Stomach (tissue), 19 donors: ENCODE data around the gene DAG1. TPM values are rescaled to one million over a fixed set of nuclear protein-coding genes. Genes with fewer than 3 reads are reported as not detected.
A peak's percentile ranks its signal among the peaks of the same experiment; 100 is the strongest.

Experiments used
- DNase-seq, 2 donors: peaks; one replicate each; pipeline versions ENCODE4 v3.0.0 to v3.0.0-alpha.2; 2013 to 2019
- H3K27ac ChIP-seq, 5 donors: fragments of 200-600 bp in 4 of 5; sonication (generic) in 4 of 5; one replicate each; pipeline ENCODE4 v1.5.1; 2013 to 2019; ENCODE audit warnings: mild to moderate bottlenecking in 1 of 5, moderate library complexity in 1 of 5
- H3K27me3 ChIP-seq, 3 donors: fragments of 200-600 bp; sonication (generic); one replicate each; pipeline ENCODE4 v1.5.1; 2017 to 2019; ENCODE audit warnings: mixed run types in 1 of 3
- H3K36me3 ChIP-seq, 4 donors: fragments of 200-600 bp; sonication (generic); 1 replicate in 3 of 4; 2 replicates in 1 of 4; pipeline ENCODE4 v1.5.1; 2016 to 2019
- H3K4me1 ChIP-seq, 4 donors: fragments of 200-600 bp; sonication (generic); one replicate each; pipeline ENCODE4 v1.5.1; 2016 to 2019
- H3K4me3 ChIP-seq, 4 donors: fragments of 200-600 bp; sonication (generic) in 3 of 4; one replicate each; pipeline ENCODE4 v1.5.1; 2016 to 2019; ENCODE audit warnings: mild to moderate bottlenecking in 1 of 4
- H3K9me3 ChIP-seq, 4 donors: fragments of 200-600 bp; sonication (generic); one replicate each; pipeline ENCODE4 v1.5.1; 2016 to 2019
- EP300 ChIP-seq: sonication (generic); formaldehyde crosslinking; IDR thresholded peaks from one replicate; pipeline ENCODE4 v1.6.1; 2017; ENCODE audit warnings: antibody characterized with exemption
- POLR2A ChIP-seq, 4 donors: fragments of 450-650 bp; IDR thresholded peaks; one replicate each; pipeline ENCODE4 v1.6.1; 2016; ENCODE audit warnings: antibody characterized with exemption in 4 of 4, control low read depth in 2 of 4, mild to moderate bottlenecking in 1 of 4, moderate library complexity in 1 of 4
- POLR2AphosphoS5 ChIP-seq, 3 donors: sonication (generic); formaldehyde crosslinking; IDR thresholded peaks; one replicate each; pipeline ENCODE4 v1.6.1; 2016; ENCODE audit warnings: antibody characterized with exemption in 3 of 3
- WGBS, 5 donors: extraction: QIAGEN DNeasy Blood & Tissue Kit in 3 of 5; methylation state at CpG; one replicate each; pipeline versions ENCODE4 v1.1.5 to v1.1.7; 2013 to 2018; 5-methylcytosine and 5-hydroxymethylcytosine counted together
- intact Hi-C: fragments of 100-400 bp; cut with DNase I; formaldehyde crosslinking; loops from one replicate; pipeline ENCODE4 v1.15.1; 2023; ENCODE audit warnings: low total_unique reads
- long read RNA-seq, 10 donors: transcript quantifications; one replicate each; lab custom pipeline, GENCODE V29; 2026
- polyA plus RNA-seq, 3 donors: library from polyadenylated mRNA; stranded (reverse); fragments of 200-250 nt; gene quantifications; one replicate each; pipeline ENCODE4 v1.2.3, GENCODE V29; 2013
- total RNA-seq, 5 donors: library from RNA; depleted of rRNA; stranded (reverse); fragments of >200 nt; gene quantifications; one replicate each; pipeline versions ENCODE4 v1.1.0 to v1.2.3, GENCODE V29; 2014 to 2016
- TF ChIP-seq, protein P1 (sequence below), 7 experiments: fragments of 450-650 bp in 4 of 7; fragments of 200-600 bp in 3 of 7; sonication (generic) in 3 of 7; IDR thresholded peaks; one replicate each; pipeline ENCODE4 v1.5.1; 2016 to 2019; ENCODE audit warnings: antibody characterized with exemption in 7 of 7, control low read depth in 2 of 7, mild to moderate bottlenecking in 1 of 7
- donor health status: healthy with polysubstance abuse.
- donor health status: Bipolar disorder and iron deficiency.
- donor health status: healthy.

The DAG1 gene
- 100 to 1,000 TPM in 1 of 5 donors, 10 to 100 TPM in 4; 29.8 to 144 (median 67.5) TPM for total RNA-seq
- polyA plus RNA-seq: 10 to 100 TPM in 2 of 3 donors, 1 to 10 TPM in 1; 4.1 to 21.9 (median 13.1) TPM
- long read RNA-seq, donor 1, full-length matches to known transcripts: 1 of 1 reads
- long read RNA-seq, donor 1, partial matches to known transcripts: 0 of 1 reads
- long read RNA-seq, donor 1, other reads (novel, unspliced or antisense): 0 of 1 reads
- long read RNA-seq, donor 2, full-length matches to known transcripts: 13 of 13 reads
- long read RNA-seq, donor 2, partial matches to known transcripts: 0 of 13 reads
- long read RNA-seq, donor 2, other reads (novel, unspliced or antisense): 0 of 13 reads
- long read RNA-seq, donor 3, full-length matches to known transcripts: 6 of 6 reads
- long read RNA-seq, donor 3, partial matches to known transcripts: 0 of 6 reads
- long read RNA-seq, donor 3, other reads (novel, unspliced or antisense): 0 of 6 reads
- long read RNA-seq, donor 4: 0 reads
- long read RNA-seq, donor 5, full-length matches to known transcripts: 13 of 13 reads
- long read RNA-seq, donor 5, partial matches to known transcripts: 0 of 13 reads
- long read RNA-seq, donor 5, other reads (novel, unspliced or antisense): 0 of 13 reads
- long read RNA-seq, donor 6: 0 reads
- long read RNA-seq, donor 7, full-length matches to known transcripts: 16 of 16 reads
- long read RNA-seq, donor 7, partial matches to known transcripts: 0 of 16 reads
- long read RNA-seq, donor 7, other reads (novel, unspliced or antisense): 0 of 16 reads
- long read RNA-seq, donor 8, full-length matches to known transcripts: 13 of 13 reads
- long read RNA-seq, donor 8, partial matches to known transcripts: 0 of 13 reads
- long read RNA-seq, donor 8, other reads (novel, unspliced or antisense): 0 of 13 reads
- long read RNA-seq, donor 9, full-length matches to known transcripts: 6 of 6 reads
- long read RNA-seq, donor 9, partial matches to known transcripts: 0 of 6 reads
- long read RNA-seq, donor 9, other reads (novel, unspliced or antisense): 0 of 6 reads
- long read RNA-seq, donor 10, full-length matches to known transcripts: 5 of 5 reads
- long read RNA-seq, donor 10, partial matches to known transcripts: 0 of 5 reads
- long read RNA-seq, donor 10, other reads (novel, unspliced or antisense): 0 of 5 reads

DNA sequence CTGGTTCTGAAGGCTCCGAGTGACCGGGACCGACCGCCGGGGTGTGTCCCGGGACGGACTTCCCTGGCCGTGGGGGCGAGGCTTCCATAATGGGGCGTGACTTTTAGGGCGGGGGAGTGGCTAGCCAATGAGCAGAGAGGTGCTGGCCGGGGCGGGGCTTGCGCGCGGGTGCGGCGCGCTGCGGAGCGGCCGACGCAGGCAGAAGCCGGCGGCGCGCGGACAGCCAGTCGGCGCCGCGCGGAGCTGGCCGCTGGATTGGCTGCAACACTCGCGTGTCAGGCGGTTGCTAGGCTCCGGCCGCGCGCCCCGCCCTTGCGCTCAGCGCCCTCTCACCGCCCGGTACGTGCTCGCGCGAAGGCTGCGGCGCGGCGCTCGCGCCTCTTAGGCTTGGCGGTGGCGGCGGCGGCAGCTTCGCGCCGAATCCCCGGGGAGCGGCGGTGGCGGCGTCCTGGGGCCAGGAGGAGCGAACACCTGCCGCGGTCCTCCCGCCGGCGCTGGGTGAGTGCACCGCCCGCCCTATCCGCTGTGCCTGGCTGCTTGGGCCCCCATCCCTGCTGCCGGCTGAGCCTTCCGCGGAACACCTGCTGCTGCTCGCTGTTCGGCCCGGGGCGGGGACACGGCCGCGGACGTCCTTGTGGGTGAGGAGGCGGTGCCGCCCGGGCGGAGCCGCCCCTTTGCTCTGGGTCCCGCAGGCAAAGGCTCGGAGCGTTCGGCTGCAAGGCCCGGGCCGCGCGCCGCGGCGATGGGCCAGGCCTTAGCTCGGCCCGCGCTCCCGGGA lies at the start of gene DAG1:
TSS of gene DAG1 (plus strand) at position 332 of the 778 bp plus-strand sequence. CDS start 40,268 bp downstream, outside the sequence.
- peak; percentile 99 for DNase-seq
- Histone ChIP-seq H3K9me3 (no peaks in the 10 kb centered on the region), H3K4me3 (peak within 1 kb of the TSS; percentile 67 to 79 (median 74)), H3K27me3 (no peaks in the 10 kb centered on the region), H3K27ac (peak within 1 kb of the TSS; percentile 96 to 99 (median 96)), H3K4me1 (peaks cover 45 to 73% (median 61%) of the 10 kb centered on the region in 4 donors), H3K36me3 (peaks cover 0 to 11% (median 0%) of the 10 kb centered on the region in 4 donors)
- 0 to 1% (median 0%) methylated on average over 9 to 108 of the region's 108 CpGs for WGBS, 5 donors
- no peak for TF ChIP-seq EP300
- TF ChIP-seq, protein P1, sequence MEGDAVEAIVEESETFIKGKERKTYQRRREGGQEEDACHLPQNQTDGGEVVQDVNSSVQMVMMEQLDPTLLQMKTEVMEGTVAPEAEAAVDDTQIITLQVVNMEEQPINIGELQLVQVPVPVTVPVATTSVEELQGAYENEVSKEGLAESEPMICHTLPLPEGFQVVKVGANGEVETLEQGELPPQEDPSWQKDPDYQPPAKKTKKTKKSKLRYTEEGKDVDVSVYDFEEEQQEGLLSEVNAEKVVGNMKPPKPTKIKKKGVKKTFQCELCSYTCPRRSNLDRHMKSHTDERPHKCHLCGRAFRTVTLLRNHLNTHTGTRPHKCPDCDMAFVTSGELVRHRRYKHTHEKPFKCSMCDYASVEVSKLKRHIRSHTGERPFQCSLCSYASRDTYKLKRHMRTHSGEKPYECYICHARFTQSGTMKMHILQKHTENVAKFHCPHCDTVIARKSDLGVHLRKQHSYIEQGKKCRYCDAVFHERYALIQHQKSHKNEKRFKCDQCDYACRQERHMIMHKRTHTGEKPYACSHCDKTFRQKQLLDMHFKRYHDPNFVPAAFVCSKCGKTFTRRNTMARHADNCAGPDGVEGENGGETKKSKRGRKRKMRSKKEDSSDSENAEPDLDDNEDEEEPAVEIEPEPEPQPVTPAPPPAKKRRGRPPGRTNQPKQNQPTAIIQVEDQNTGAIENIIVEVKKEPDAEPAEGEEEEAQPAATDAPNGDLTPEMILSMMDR (IDR thresholded peaks at IDR 0.05): no peak
- TF ChIP-seq POLR2AphosphoS5 (IDR thresholded peaks at IDR 0.05): peak; percentile 61 to 84 (median 74)
- TF ChIP-seq POLR2A (IDR thresholded peaks at IDR 0.05): peak in 1 of 4 donors; percentile 49
- intact Hi-C loops: no loop called here

DNA sequence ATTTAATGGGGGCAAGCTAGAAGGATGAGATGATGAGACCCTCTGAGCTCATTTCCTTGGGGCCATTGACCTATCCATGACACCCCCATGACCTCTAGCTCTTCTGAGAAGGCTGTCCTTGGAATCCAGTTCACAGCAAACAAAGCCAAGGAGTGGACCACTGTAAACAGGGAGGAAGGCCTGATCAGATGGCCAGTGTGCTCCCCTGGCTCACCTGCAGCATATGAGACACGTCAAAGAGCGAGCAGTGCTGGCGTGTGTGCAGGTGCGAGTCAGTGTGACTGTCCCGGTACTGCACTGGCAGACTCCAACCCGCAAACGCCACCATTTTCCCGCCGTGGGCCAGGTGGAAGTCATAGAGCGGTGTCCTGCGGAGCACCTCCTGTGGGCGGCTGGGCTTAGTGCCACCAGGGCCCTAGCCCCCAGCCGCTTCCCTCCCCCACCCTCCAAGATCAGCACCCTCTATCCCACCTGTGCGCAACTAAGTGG lies 48.1 kb upstream of the DAG1 start:
- TF ChIP-seq, protein P1 (IDR thresholded peaks at IDR 0.05): no peak
- no peak for TF ChIP-seq POLR2AphosphoS5 (IDR thresholded peaks at IDR 0.05)
- no peak for TF ChIP-seq POLR2A (IDR thresholded peaks at IDR 0.05)
- no peak for TF ChIP-seq EP300
- H3K27ac ChIP-seq: peak overlapping the region in 4 of 5 donors; percentile 25 to 68 (median 50)
- H3K4me1 ChIP-seq: peaks cover 12 to 41% (median 30%) of the 10 kb centered on the region in 4 donors
- H3K36me3 ChIP-seq: peaks cover 16 to 58% (median 48%) of the 10 kb centered on the region in 4 donors
- peak overlapping the region; percentile 39 to 47 (median 44) for H3K4me3 ChIP-seq
- H3K27me3 ChIP-seq: no peaks in the 10 kb centered on the region
- DNase-seq: peak in 1 of 2 donors; percentile 30
- H3K9me3 ChIP-seq: no peaks in the 10 kb centered on the region
- intact Hi-C loops: no loop called here
- WGBS, 5 donors: 12 to 53% (median 27%) methylated on average over 12 to 14 of the region's 14 CpGs

DNA sequence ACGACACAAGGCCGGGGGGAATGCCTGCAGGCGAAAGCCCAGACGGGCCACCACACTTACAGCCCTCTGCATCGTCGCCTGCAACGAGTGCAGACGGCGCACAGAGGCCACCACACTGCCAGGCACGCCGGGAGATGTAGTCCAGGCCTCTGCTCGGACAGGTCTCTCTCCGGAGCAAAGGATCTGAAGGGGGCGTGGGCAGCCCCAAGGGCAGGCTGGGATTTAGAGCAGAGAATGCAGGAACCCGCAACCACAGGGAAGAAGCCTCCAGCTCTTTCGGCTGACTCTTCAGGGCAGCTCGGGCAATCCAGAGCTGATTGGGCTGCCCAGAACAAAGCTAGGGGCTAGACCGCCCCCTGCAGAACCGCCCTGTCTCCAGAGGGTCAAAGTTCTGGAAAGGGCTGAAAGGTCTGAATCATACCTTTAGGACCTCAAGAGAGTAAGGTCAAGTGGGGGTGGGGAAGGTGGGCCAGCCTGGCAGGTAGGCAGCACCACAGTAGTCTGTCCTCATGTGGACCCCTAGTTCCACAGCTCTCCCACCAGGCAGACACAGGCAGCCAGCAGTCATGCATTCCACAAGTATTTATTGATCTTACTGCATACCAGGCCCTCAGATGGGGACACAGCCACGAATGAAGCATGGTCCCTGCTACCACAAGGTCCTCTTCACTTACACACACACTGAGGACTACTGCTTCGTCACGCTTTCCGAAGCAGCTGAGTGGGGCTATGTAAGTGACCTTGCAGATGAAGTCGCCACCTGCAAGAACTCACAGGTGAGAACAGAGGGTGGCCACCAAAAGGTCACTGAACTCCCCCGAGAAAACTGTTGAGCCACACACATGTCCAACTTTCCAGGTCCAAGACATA lies 47.5 kb upstream of the DAG1 start, which contains the start of gene AMT:
TSS of gene AMT (minus strand) at position 95 of the 870 bp plus-strand sequence. CDS start at position 72, 23 bp downstream.
- intact Hi-C loops: no loop called here
- TF ChIP-seq POLR2A (IDR thresholded peaks at IDR 0.05) (no peak), EP300 (no peak)
- peaks cover 16 to 51% (median 41%) of the 10 kb centered on the region in 4 donors for H3K36me3 ChIP-seq
- H3K27ac ChIP-seq: peak within 1 kb of the TSS in 4 of 5 donors; percentile 25 to 68 (median 50)
- DNase-seq: peak; percentile 57 to 86
- 30 to 44% (median 35%) methylated on average over 15 to 25 of the region's 25 CpGs for WGBS, 5 donors
- H3K4me3 ChIP-seq: peak within 1 kb of the TSS; percentile 39 to 47 (median 44)
- no peaks in the 10 kb centered on the region for H3K27me3 ChIP-seq
- H3K9me3 ChIP-seq: no peaks in the 10 kb centered on the region
- peaks cover 11 to 36% (median 28%) of the 10 kb centered on the region in 4 donors for H3K4me1 ChIP-seq
